RWPE1 (cell line): ENCODE measurements around the gene PTTG1.

Experiments used
- CTCF ChIA-PET: fragments of 350-600 bp; sonication (Branson Sonifier 250); formaldehyde crosslinking; extraction: SDS; loops from one replicate; lab custom pipeline; 2021; lab: Yijun Ruan, JAX
- POLR2A ChIA-PET: fragments of 400-600 bp; formaldehyde crosslinking; extraction: SDS; loops from one replicate; lab custom pipeline; 2020; ENCODE audit warnings: antibody characterized with exemption; ENCODE audit not compliant: low non-redundant PET; lab: Yijun Ruan, JAX
- DNase-seq: peaks from one replicate; pipeline ENCODE4 v3.0.0; 2012; ENCODE audit warnings: low spot score
- H3K27ac ChIP-seq: fragments of 450-650 bp; 2 replicates; pipeline ENCODE4 v1.5.1; 2017
- CTCF ChIP-seq: fragments of 450-650 bp; conservative IDR thresholded peaks from 2 replicates; pipeline ENCODE4 v1.5.1; 2017; ENCODE audit warnings: low read depth, mild to moderate bottlenecking

Gene PTTG1

DNA sequence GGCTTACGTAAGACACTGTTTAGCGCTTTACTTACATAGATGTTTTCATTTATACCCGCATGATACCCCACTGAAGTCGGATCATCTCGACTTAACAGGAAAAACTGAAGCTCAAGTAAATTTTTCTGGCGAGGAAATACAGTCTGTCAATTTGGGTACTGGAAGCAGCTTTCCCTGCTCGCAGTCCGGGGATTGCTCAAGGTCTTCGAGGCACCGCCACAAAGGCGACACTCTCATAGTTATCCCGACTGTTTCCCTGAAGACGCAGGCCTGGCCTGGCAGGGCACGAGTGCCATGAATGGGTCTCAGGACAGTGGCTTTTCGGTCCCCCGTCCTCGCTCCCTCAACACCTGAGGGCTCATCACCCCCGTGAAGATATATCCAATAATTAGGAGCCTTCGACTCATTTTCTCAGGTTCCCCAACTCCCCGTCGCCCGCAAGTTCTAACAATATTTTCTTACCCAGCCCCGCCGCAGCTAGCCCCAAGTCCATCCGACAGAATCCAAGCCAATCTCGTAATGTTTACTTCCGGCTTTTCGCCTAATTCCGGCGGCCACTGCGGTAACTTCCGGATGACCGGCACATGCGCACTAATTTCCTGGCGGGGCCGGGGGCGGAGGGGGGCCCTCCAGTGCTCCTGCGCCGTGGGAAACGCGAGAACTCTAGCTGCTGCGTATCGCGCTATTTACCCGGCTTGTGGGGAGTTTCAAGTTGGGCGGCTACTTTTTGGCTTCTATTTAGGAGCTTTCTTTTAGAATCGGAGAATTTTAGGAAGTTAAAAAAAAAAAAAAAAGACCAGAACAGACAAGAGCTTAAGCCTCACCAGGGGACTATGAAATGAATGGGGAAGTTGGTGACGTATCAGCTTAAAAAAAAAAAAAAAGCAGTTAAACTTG is 2.8 kb upstream of the PTTG1 start, which contains the start of gene SLU7:
Gene SLU7 (minus strand): TSS at position 521 of the 897 bp plus-strand sequence. CDS start 3,787 bp downstream, outside the sequence.
- peak; percentile 99 for DNase-seq
- POLR2A ChIA-PET: interaction anchor here (0.5 to 0.7 kb wide), 6 partner anchors 8 to 354 kb away, joined by 3 to 12 read pairs (median 7); no protein-coding TSS in a partner anchor
- TF ChIP-seq CTCF: no peak
- peak within 1 kb of the TSS; percentile 76 for H3K27ac ChIP-seq
- CTCF ChIA-PET: interaction anchor here (0.6 kb wide), 2 partner anchors 305 to 1348 kb away, joined by 4 to 8 read pairs; no protein-coding TSS in a partner anchor

- ChIA-PET POLR2A (interaction anchor here (0.6 to 0.7 kb wide), 2 partner anchors 19 to 355 kb away, joined by 4 to 12 read pairs; no protein-coding TSS in a partner anchor), CTCF (interaction anchor here (0.6 kb wide), 1 partner anchor 305 kb away, joined by 8 read pairs; no protein-coding TSS in a partner anchor)
- no peak for DNase-seq
- H3K27ac ChIP-seq: peak overlapping the region; percentile 76
- no peak for TF ChIP-seq CTCF
Observed at GRCh38 chr5:160419458-160420330, 2.0 kb upstream of the PTTG1 start.

- no peak overlapping the region for H3K27ac ChIP-seq
- ChIA-PET POLR2A (interaction anchor here (0.6 kb wide), 1 partner anchor 18 kb away, joined by 4 read pairs; no protein-coding TSS in a partner anchor), CTCF (no interaction called here)
- no peak for DNase-seq
- TF ChIP-seq CTCF: no peak
Observed at GRCh38 chr5:160420331-160420610, 1.4 kb upstream of the PTTG1 start.

DNA sequence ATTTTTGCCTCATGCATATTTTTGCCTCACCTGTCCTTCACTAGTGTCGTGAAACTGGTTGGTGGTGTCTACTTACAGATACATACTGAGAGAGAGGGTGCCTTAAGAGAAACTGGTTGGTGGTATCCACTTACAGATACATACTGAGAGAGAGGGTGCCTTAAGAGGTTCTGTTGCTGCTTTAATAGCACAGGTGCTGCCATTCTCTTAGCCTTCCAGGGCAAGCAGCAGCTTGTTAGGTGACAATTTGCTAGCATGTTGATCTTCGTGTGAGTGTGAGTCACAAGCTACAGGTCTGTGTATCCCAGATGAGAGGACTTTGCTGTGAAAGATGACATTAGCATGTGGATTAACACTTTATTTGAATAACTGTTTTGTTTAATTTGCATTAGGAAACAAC is 1.4 kb downstream of the PTTG1 start:
- ChIA-PET CTCF (interaction anchor here (0.6 to 3.8 kb wide), 4 partner anchors 14 to 106 kb away, joined by 3 to 15 read pairs (median 4); no protein-coding TSS in a partner anchor), POLR2A (interaction anchor here (0.6 kb wide), 1 partner anchor 481 kb away, joined by 3 read pairs; no protein-coding TSS in a partner anchor)
- TF ChIP-seq CTCF: no peak
- H3K27ac ChIP-seq: no peak overlapping the region
- DNase-seq: peak; percentile 60

- no peak for TF ChIP-seq CTCF
- ChIA-PET POLR2A (interaction anchor here (0.6 kb wide), 1 partner anchor 28 kb away, joined by 4 read pairs; no protein-coding TSS in a partner anchor), CTCF (interaction anchor here (1.4 kb wide), 1 partner anchor 11 kb away, joined by 7 read pairs; no protein-coding TSS in a partner anchor)
- no peak for DNase-seq
- no peak overlapping the region for H3K27ac ChIP-seq
Observed at GRCh38 chr5:160427607-160428006, 6.0 kb downstream of the PTTG1 start.
